Psoas muscle (tissue), 8 donors: ENCODE data around the gene BNIP3. TPM values are rescaled to one million over a fixed set of nuclear protein-coding genes. Genes with fewer than 3 reads are reported as not detected.

ENCODE experiments used
- ATAC-seq, 4 donors: fragments of 200-7000 bp; cut with Tn5 transposase; one replicate each; pipeline ENCODE4 v1.9.1; 2020; ENCODE audit warnings: moderate library complexity in 3 of 4, mild to moderate bottlenecking in 2 of 4
- DNase-seq, 2 donors: peaks; one replicate each; pipeline ENCODE4 v3.0.0-alpha.2; 2020
- H3K27ac ChIP-seq: fragments of 200-600 bp; one replicate; pipeline ENCODE4 v1.8.0; 2022
- H3K27me3 ChIP-seq, 3 donors: fragments of 200-600 bp in 1 of 3; one replicate each; pipeline versions ENCODE4 v1.6.1 to v1.8.0; 2013 to 2022; ENCODE audit warnings: low read length in 2 of 3, mild to moderate bottlenecking in 2 of 3, moderate library complexity in 1 of 3; ENCODE audit not compliant: insufficient read depth in 3 of 3
- H3K36me3 ChIP-seq, 2 donors: fragments of 200-600 bp in 1 of 2; one replicate each; pipeline versions ENCODE4 v1.6.1 to v1.8.0; 2013 to 2022; ENCODE audit warnings: low read depth in 1 of 2, mild to moderate bottlenecking in 1 of 2, moderate library complexity in 1 of 2; ENCODE audit not compliant: insufficient read depth in 1 of 2
- H3K4me1 ChIP-seq: fragments of 200-600 bp; one replicate; pipeline ENCODE4 v1.8.0; 2022
- H3K4me3 ChIP-seq: fragments of 200-600 bp; one replicate; pipeline ENCODE4 v1.8.0; 2022; ENCODE audit warnings: mild to moderate bottlenecking
- H3K9me3 ChIP-seq: fragments of 200-600 bp; one replicate; pipeline ENCODE4 v1.8.0; 2022
- WGBS, 3 donors: extraction: QIAGEN DNeasy Blood & Tissue Kit; methylation state at CpG; one replicate each; pipeline versions ENCODE4 v1.1.6 to v1.1.7; 2013; 5-methylcytosine and 5-hydroxymethylcytosine counted together
- intact Hi-C, 2 donors: fragments of 100-400 bp; cut with DNase I; formaldehyde crosslinking; loops; one replicate each; pipeline versions ENCODE4 v1.11.0 to v1.14.2; 2022
- polyA plus RNA-seq, 3 donors: library from polyadenylated mRNA; stranded (reverse); fragments of 200-250 nt; gene quantifications; one replicate each; pipeline ENCODE4 v1.2.3, GENCODE V29; 2013
- total RNA-seq, 4 donors: library from RNA; stranded (reverse); fragmentation: NEBNext Ultra II Directional in 2 of 4; extraction: Animal tissue kit (Norgen Biotek cat#: 25700) in 2 of 4; gene quantifications; one replicate each; pipeline versions ENCODE4 v1.2.1 to v1.2.4, GENCODE V29; 2021 to 2023
- TF ChIP-seq, protein P1 (sequence below): fragments of 200-600 bp; IDR thresholded peaks from one replicate; pipeline ENCODE4 v1.8.0; 2022; ENCODE audit warnings: antibody characterized with exemption
- donor health status: healthy with polysubstance abuse.
- donor health status: DM: no; HTN: no; CAD: no; lungs with moderate emphysema.
- donor health status: Bipolar disorder and iron deficiency.
- donor health status: healthy.
- donor health status: DM: yes; HTN: yes; CAD: no.
- donor health status: DM: no; HTN: no; CAD: no.
- donor health status: DM: no; HTN: no; CAD: no.
- donor health status: DM: yes; HTN: yes; CAD: no.

The BNIP3 gene
- total and polyA plus RNA-seq, 7 donors, result 85.9 to 210 (median 149) TPM

DNA sequence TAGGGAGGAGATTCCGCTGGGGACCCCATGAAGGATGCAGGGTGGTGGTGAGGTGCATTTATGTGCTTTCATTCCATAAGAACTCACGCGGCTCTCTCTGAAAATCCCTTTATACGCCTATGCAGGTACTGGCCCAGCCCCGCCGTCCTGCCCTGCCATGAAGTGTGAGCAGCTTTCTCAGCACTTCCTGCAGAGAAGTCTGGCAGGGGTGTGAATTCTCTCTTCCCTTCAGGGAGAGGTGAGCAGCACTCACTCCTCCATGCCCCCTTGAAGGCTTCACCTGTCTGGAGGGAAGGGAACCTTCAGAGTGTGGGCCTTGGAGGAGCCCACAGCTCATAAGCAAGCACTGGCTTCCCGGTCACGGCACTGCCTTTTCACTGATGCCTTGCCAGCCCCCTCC lies 47.0 kb downstream of the BNIP3 start:
- Histone ChIP-seq H3K27me3 (no peaks in the 10 kb centered on the region), H3K9me3 (no peaks in the 10 kb centered on the region), H3K4me1 (peaks cover 35% of the 10 kb centered on the region), H3K4me3 (no peak overlapping the region), H3K27ac (no peak overlapping the region), H3K36me3 (peaks cover 0 to 46% of the 10 kb centered on the region in 2 donors)
- ATAC-seq (no peak), DNase-seq (no peak)
- TF ChIP-seq, protein P1, sequence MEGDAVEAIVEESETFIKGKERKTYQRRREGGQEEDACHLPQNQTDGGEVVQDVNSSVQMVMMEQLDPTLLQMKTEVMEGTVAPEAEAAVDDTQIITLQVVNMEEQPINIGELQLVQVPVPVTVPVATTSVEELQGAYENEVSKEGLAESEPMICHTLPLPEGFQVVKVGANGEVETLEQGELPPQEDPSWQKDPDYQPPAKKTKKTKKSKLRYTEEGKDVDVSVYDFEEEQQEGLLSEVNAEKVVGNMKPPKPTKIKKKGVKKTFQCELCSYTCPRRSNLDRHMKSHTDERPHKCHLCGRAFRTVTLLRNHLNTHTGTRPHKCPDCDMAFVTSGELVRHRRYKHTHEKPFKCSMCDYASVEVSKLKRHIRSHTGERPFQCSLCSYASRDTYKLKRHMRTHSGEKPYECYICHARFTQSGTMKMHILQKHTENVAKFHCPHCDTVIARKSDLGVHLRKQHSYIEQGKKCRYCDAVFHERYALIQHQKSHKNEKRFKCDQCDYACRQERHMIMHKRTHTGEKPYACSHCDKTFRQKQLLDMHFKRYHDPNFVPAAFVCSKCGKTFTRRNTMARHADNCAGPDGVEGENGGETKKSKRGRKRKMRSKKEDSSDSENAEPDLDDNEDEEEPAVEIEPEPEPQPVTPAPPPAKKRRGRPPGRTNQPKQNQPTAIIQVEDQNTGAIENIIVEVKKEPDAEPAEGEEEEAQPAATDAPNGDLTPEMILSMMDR, result no peak
- 84 to 89% (median 86%) methylated on average over 8 of the region's 8 CpGs for WGBS, 3 donors
- intact Hi-C loops, result no loop called here

DNA sequence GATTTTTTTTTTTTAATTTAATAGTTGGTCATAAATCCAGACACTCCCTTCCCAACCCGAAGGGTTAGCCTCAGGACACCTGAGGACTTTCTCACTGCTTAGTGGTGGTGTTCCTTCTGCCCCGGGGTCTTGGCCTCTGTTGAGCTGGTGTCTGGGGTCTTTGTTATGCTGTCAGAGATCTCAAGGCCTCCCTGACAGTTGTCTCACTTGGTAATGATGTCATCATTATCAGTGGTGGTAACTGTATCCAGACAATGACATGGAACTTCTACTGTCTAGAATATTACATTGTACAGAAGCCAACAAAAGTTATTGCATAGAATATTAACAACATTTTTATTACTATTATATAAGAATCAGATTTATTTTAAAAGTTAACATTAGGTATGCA lies 48.0 kb downstream of the BNIP3 start:
- Histone ChIP-seq H3K9me3 (no peaks in the 10 kb centered on the region), H3K4me1 (peaks cover 37% of the 10 kb centered on the region), H3K27me3 (no peaks in the 10 kb centered on the region), H3K27ac (peak overlapping the region; percentile 48), H3K4me3 (no peak overlapping the region), H3K36me3 (peaks cover 0 to 39% of the 10 kb centered on the region in 2 donors)
- TF ChIP-seq, protein P1, result no peak
- WGBS, 3 donors, result 79 to 83% (median 80%) methylated on average over 2 of the region's 2 CpGs
- intact Hi-C loops, result no loop called here
- DNase-seq (no peak), ATAC-seq (peak in 1 of 4 donors; percentile 18)

- DNase-seq (no peak), ATAC-seq (peak in 2 of 4 donors; percentile 21 to 22)
- TF ChIP-seq, protein P1, result no peak
- peak overlapping the region; percentile 16 for H3K4me3 ChIP-seq
- WGBS, 3 donors, result 65 to 84% (median 71%) methylated on average over 18 of the region's 18 CpGs
- H3K27me3 ChIP-seq, result no peaks in the 10 kb centered on the region
- no peaks in the 10 kb centered on the region for H3K9me3 ChIP-seq
- peaks cover 42% of the 10 kb centered on the region for H3K4me1 ChIP-seq
- peaks cover 0 to 34% of the 10 kb centered on the region in 2 donors for H3K36me3 ChIP-seq
- peak overlapping the region; percentile 48 for H3K27ac ChIP-seq
- intact Hi-C loops, result no loop called here
Observed at GRCh38 chr10:131933016-131933695, 48.6 kb downstream of the BNIP3 start.

GRCh38 chr10:131931981-131932380 lies 49.7 kb downstream of the BNIP3 start:
- DNase-seq, result peak in 1 of 2 donors; percentile 68
- ATAC-seq, result peak; percentile 75 to 87 (median 82)
- peaks cover 46% of the 10 kb centered on the region for H3K4me1 ChIP-seq

More at GRCh38 chr10:131931981-131932380, 49.7 kb downstream of the BNIP3 start:
- intact Hi-C loops, result no loop called here
- H3K9me3 ChIP-seq, result no peaks in the 10 kb centered on the region
- H3K27ac ChIP-seq, result peak overlapping the region; percentile 72
- TF ChIP-seq, protein P1, result no peak
- no peak overlapping the region for H3K4me3 ChIP-seq
- H3K36me3 ChIP-seq, result peaks cover 0 to 22% of the 10 kb centered on the region in 2 donors
- 43 to 51% (median 46%) methylated on average over 13 of the region's 13 CpGs for WGBS, 3 donors
- no peaks in the 10 kb centered on the region for H3K27me3 ChIP-seq
